HL-60 (cell line): Measurements from ENCODE around the gene DNM3.

ENCODE experiments used
- DNase-seq, 2 experiments: peaks; one replicate each; pipeline ENCODE4 v3.0.0-alpha.2; 2010 to 2020; ENCODE audit warnings: low read depth in 1 of 2, low spot score in 1 of 2
- H3K27ac ChIP-seq: fragments of 250-450 bp; sonication (Bioruptor Pico); replicated peaks from 2 replicates; pipeline ENCODE4 v1.5.1; 2020; ENCODE audit warnings: mild to moderate bottlenecking, moderate library complexity
- H3K27me3 ChIP-seq: fragments of 250-450 bp; sonication (Bioruptor Pico); 2 replicates; pipeline ENCODE4 v1.5.1; 2021; ENCODE audit warnings: mild to moderate bottlenecking, moderate library complexity; ENCODE audit not compliant: insufficient read depth, poor library complexity, severe bottlenecking
- H3K4me3 ChIP-seq: replicated peaks from 2 replicates; pipeline ENCODE4 v1.5.1; 2011; ENCODE audit warnings: mild to moderate bottlenecking, control low read depth, low read length; ENCODE audit not compliant: insufficient read depth
- CTCF ChIP-seq: IDR thresholded peaks from one replicate; pipeline ENCODE4 v1.5.1; 2011; ENCODE audit warnings: low read length, control low read depth, inconsistent platforms; ENCODE audit not compliant: insufficient read depth
- GABPA ChIP-seq: IDR thresholded peaks from 2 replicates; pipeline ENCODE4 v1.6.1; 2012; ENCODE audit warnings: low read depth
- POLR2AphosphoS5 ChIP-seq: IDR thresholded peaks from 2 replicates; pipeline ENCODE4 v1.6.1; 2012; ENCODE audit warnings: low read depth
- REST ChIP-seq: IDR thresholded peaks from 2 replicates; pipeline ENCODE4 v1.6.1; 2012; ENCODE audit warnings: low read depth; ENCODE audit not compliant: insufficient replicate concordance
- SPI1 ChIP-seq: IDR thresholded peaks from 2 replicates; pipeline ENCODE4 v1.6.1; 2012; ENCODE audit warnings: low read depth, mild to moderate bottlenecking, borderline replicate concordance

DNM3 gene

GRCh38 chr1:172378109-172378760 is 536.9 kb downstream of the DNM3 start:
- TF ChIP-seq SPI1, result no peak
- TF ChIP-seq CTCF, result no peak
- TF ChIP-seq GABPA, result no peak
- TF ChIP-seq POLR2AphosphoS5, result no peak
- TF ChIP-seq REST, result no peak
- no peak overlapping the region for H3K27ac ChIP-seq

GRCh38 chr1:172380441-172381244 is 539.3 kb downstream of the DNM3 start:
- H3K27ac ChIP-seq, result no peak overlapping the region
- H3K27me3 ChIP-seq, result peaks cover 6% of the 10 kb centered on the region
- TF ChIP-seq CTCF, result no peak
- no peak for TF ChIP-seq GABPA
- TF ChIP-seq SPI1, result no peak
- TF ChIP-seq REST, result no peak
- no peak for TF ChIP-seq POLR2AphosphoS5
- no peak for DNase-seq
- no peak overlapping the region for H3K4me3 ChIP-seq

More at GRCh38 chr1:172378109-172378760, 536.9 kb downstream of the DNM3 start:
- H3K4me3 ChIP-seq, result no peak overlapping the region
- no peak for DNase-seq
- peaks cover 6% of the 10 kb centered on the region for H3K27me3 ChIP-seq

- H3K27ac ChIP-seq, result no peak overlapping the region
- no peak for DNase-seq
- H3K27me3 ChIP-seq, result peaks cover 6% of the 10 kb centered on the region
- H3K4me3 ChIP-seq, result no peak overlapping the region
- TF ChIP-seq SPI1 (no peak), REST (no peak), GABPA (no peak), POLR2AphosphoS5 (no peak), CTCF (no peak)
Measured at GRCh38 chr1:172381946-172382345, 540.6 kb downstream of the DNM3 start.
